ENCODE data around the gene NCEH1. TPM values are rescaled to one million over a fixed set of nuclear protein-coding genes. Genes with fewer than 3 reads are reported as not detected.
"Not testable (repeated sequence)": the region's sequence is repeated elsewhere in the genome, so short reads cannot be mapped to it uniquely, and the experiment has no call there.

The NCEH1 gene
- total RNA-seq, 2 experiments from 2014 or later = 2.8 to 3.4 TPM

DNA sequence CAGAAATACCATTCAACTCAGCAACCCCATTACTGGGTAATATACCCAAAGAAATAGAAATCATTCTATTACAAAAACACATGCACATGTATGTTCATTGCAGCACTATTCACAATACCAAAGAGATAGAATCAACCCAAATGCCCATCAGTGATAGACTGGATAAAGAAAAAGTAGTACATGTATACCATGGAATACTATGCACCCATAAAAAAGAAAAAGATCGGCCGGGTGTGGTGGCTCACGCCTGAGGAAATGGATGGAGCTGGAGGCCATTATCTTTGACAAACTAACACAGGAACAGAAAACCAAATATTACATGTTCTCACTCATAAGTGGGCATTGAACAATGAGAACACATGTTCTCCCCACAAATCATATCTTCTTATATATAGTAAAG, 112.0 kb downstream of the NCEH1 start:
- POLR2A ChIA-PET = no interaction called here
- peaks cover 5% of the 10 kb centered on the region for H3K27me3 Mint-ChIP-seq
- DNase-seq = no peak
- no peaks in the 10 kb centered on the region for H3K36me3 Mint-ChIP-seq (ENCODE audit: low read depth)
- TF ChIP-seq, protein P1, sequence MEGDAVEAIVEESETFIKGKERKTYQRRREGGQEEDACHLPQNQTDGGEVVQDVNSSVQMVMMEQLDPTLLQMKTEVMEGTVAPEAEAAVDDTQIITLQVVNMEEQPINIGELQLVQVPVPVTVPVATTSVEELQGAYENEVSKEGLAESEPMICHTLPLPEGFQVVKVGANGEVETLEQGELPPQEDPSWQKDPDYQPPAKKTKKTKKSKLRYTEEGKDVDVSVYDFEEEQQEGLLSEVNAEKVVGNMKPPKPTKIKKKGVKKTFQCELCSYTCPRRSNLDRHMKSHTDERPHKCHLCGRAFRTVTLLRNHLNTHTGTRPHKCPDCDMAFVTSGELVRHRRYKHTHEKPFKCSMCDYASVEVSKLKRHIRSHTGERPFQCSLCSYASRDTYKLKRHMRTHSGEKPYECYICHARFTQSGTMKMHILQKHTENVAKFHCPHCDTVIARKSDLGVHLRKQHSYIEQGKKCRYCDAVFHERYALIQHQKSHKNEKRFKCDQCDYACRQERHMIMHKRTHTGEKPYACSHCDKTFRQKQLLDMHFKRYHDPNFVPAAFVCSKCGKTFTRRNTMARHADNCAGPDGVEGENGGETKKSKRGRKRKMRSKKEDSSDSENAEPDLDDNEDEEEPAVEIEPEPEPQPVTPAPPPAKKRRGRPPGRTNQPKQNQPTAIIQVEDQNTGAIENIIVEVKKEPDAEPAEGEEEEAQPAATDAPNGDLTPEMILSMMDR (IDR thresholded peaks at IDR 0.05) = no peak
- peaks cover 23% of the 10 kb centered on the region for H3K4me1 Mint-ChIP-seq (ENCODE audit: low read depth)
- H3K27ac Mint-ChIP-seq = no peak overlapping the region
- CTCF ChIA-PET = interaction anchor here (0.6 to 1.1 kb wide), 2 partner anchors 66 to 68 kb away, joined by 3 read pairs; no protein-coding TSS in a partner anchor
- ATAC-seq = no peak
- intact Hi-C loops (cut with micrococcal nuclease) = no loop called here
- no peak overlapping the region for H3K4me3 Mint-ChIP-seq
- H3K9me3 Mint-ChIP-seq = no peaks in the 10 kb centered on the region

DNA sequence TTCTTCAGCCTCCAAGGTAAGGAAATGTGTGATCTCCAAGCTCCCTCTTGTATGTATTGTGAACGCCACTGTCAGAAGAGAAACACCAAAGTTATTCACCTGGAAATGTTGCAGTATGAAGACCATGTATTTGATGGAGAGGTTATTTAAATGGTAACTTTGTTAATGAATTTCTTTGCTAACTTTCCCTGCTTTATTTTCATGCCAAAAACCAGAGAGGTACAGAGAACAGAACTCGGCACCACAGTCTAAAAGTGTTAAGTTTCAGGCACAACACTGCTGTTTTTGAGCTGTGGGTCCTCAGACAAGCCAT, 114.5 kb downstream of the NCEH1 start:
- Mint-ChIP-seq H3K27me3 (peaks cover 5% of the 10 kb centered on the region), H3K9me3 (no peaks in the 10 kb centered on the region), H3K4me1 (ENCODE audit: low read depth) (peaks cover 47% of the 10 kb centered on the region), H3K36me3 (ENCODE audit: low read depth) (peaks cover 4% of the 10 kb centered on the region), H3K4me3 (peak overlapping the region; percentile 73), H3K27ac (peak overlapping the region; percentile 86)
- ATAC-seq = no peak
- intact Hi-C loops (cut with micrococcal nuclease) = loop anchor here (2.0 kb wide), 1 partner anchor 106 kb away; no protein-coding TSS in a partner anchor
- ChIA-PET POLR2A (interaction anchor here (1.2 to 5.5 kb wide), 6 partner anchors 12 to 84 kb away, joined by 3 to 26 read pairs (median 4); no protein-coding TSS in a partner anchor), CTCF (interaction anchor here (0.9 to 5.7 kb wide), 38 partner anchors 10 to 264 kb away, joined by 3 to 78 read pairs (median 12); partner anchors contain the start of genes GHSR and TNFSF10)
- no peak for DNase-seq
- TF ChIP-seq, protein P1 (IDR thresholded peaks at IDR 0.05) = peak; percentile 57

DNA sequence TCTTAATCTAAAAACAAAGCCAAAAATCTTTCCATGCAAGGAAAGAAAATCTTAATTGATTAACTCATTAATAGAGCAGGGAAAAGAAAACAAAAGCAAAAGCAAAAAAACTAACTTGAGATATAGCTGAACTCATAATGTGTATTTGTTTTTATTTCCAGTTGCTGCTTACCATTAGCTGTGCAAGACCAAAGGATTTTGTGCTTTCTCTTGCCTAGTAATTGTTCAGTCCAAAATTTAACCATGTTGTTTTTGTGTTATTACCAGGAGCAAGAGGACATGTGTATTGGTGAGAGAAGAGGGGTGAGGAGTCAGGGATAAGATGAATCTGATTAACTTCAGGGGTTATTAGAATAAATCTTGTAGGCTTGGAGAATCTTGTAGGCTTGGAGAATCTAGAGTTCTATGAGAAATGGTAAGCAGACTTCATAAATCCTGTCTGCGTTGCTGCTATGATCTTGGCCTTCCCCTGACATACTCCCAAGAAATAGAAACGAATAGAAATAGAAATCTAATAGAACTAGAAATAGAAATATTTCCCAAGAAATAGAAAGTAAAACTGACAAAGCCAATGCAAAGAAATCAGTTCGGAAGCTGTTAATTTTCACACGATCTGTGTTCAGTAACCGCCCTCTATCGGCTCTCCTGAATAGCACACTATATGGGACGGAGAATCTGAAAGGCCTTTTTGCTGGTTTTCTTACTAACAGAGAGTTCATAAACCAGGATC, 115.0 kb downstream of the NCEH1 start:
- Mint-ChIP-seq H3K9me3 (peaks cover 5% of the 10 kb centered on the region), H3K27ac (peak overlapping the region; percentile 86), H3K36me3 (ENCODE audit: low read depth) (peaks cover 9% of the 10 kb centered on the region), H3K27me3 (peaks cover 5% of the 10 kb centered on the region), H3K4me1 (ENCODE audit: low read depth) (peaks cover 53% of the 10 kb centered on the region), H3K4me3 (peak overlapping the region; percentile 73)
- POLR2A ChIA-PET = interaction anchor here (0.6 to 5.5 kb wide), 12 partner anchors 12 to 106 kb away, joined by 3 to 26 read pairs (median 4); no protein-coding TSS in a partner anchor
- intact Hi-C loops (cut with micrococcal nuclease) = loop anchor here (2.0 kb wide), 1 partner anchor 105 kb away; no protein-coding TSS in a partner anchor
- CTCF ChIA-PET = interaction anchor here (0.6 to 5.7 kb wide), 55 partner anchors 10 to 263 kb away, joined by 3 to 78 read pairs (median 8); partner anchors contain the start of genes GHSR and TNFSF10
- DNase-seq (peak; percentile 53), ATAC-seq (peak; percentile 26)
- TF ChIP-seq, protein P1 (IDR thresholded peaks at IDR 0.05) = peak; percentile 96

DNA sequence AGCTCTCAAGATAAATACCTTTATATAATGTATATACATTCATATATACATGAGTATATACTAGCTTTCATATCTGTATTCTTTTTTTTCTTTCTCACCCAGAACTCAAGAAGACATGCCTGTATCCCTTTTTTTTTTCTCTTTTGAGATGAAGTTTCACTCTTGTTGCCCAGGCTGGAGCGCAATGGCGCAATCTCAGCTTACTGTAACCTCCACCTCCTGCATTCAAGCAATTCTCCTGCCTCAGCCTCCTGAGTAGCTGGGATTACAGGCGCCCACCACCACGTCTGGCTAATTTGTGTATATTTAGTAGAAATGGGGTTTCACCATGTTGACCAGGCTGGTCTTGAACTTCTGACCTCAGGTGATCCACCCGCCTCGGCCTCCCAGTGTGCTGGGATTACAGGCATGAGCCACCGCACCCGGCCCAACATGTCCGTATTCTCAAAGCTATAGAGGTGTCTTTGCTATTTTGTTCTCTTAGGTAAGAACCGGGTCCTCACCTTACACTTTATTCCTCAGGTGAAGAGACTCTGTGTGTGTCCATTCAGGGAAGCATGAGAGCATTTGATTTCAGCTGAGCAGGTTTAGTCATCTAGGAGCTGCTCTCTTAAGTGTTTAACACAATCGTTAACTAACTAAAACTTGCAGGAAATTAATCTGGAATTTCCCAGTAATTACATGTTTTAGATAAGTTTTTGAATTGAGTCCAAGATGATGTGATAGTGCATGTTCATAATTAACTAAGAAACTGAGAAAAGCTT, 115.8 kb downstream of the NCEH1 start:
- not testable (repeated sequence) for DNase-seq, ATAC-seq, H3K27me3 Mint-ChIP-seq
- POLR2A ChIA-PET = interaction anchor here (0.6 to 5.5 kb wide), 12 partner anchors 11 to 105 kb away, joined by 3 to 26 read pairs (median 4); no protein-coding TSS in a partner anchor
- Mint-ChIP-seq H3K9me3 (peaks cover 11% of the 10 kb centered on the region), H3K4me1 (ENCODE audit: low read depth) (peaks cover 60% of the 10 kb centered on the region), H3K4me3 (peak overlapping the region; percentile 73), H3K36me3 (ENCODE audit: low read depth) (peaks cover 14% of the 10 kb centered on the region), H3K27ac (peak overlapping the region; percentile 27)
- intact Hi-C loops (cut with micrococcal nuclease) = loop anchor here (5.0 kb wide), 1 partner anchor 43 kb away; no protein-coding TSS in a partner anchor
- CTCF ChIA-PET = interaction anchor here (0.7 to 5.7 kb wide), 47 partner anchors 9 to 263 kb away, joined by 3 to 78 read pairs (median 10); partner anchors contain the start of genes GHSR and TNFSF10

All from activated CD8-positive, alpha-beta T cell treated with anti-CD3 and anti-CD28 coated beads for 36 hours (primary cell).